Measurements from ENCODE around the gene DIP2C. TPM values are rescaled to one million over a fixed set of nuclear protein-coding genes. Genes with fewer than 3 reads are reported as not detected.

Gene DIP2C
- total RNA-seq, 2 donors from 2014 or later = 12.3 to 41.8 TPM

- H3K27me3 ChIP-seq (replicated peaks; ENCODE audit: insufficient read depth) = no peaks in the 10 kb centered on the region
- 79% methylated on average over 24 of the region's 27 CpGs for WGBS
- H3K27ac ChIP-seq = no peak overlapping the region
- no peaks in the 10 kb centered on the region for H3K9me3 ChIP-seq
- TF ChIP-seq, protein P1, sequence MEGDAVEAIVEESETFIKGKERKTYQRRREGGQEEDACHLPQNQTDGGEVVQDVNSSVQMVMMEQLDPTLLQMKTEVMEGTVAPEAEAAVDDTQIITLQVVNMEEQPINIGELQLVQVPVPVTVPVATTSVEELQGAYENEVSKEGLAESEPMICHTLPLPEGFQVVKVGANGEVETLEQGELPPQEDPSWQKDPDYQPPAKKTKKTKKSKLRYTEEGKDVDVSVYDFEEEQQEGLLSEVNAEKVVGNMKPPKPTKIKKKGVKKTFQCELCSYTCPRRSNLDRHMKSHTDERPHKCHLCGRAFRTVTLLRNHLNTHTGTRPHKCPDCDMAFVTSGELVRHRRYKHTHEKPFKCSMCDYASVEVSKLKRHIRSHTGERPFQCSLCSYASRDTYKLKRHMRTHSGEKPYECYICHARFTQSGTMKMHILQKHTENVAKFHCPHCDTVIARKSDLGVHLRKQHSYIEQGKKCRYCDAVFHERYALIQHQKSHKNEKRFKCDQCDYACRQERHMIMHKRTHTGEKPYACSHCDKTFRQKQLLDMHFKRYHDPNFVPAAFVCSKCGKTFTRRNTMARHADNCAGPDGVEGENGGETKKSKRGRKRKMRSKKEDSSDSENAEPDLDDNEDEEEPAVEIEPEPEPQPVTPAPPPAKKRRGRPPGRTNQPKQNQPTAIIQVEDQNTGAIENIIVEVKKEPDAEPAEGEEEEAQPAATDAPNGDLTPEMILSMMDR (IDR thresholded peaks at IDR 0.05) = no peak
- no peak for TF ChIP-seq POLR2AphosphoS5 (IDR thresholded peaks at IDR 0.05)
- no peak for TF ChIP-seq POLR2A (IDR thresholded peaks at IDR 0.05)
- no peak overlapping the region for H3K4me3 ChIP-seq
- no peaks in the 10 kb centered on the region for H3K4me1 ChIP-seq (replicated peaks)
- H3K36me3 ChIP-seq = no peaks in the 10 kb centered on the region
- DNase-seq (ENCODE audit: low spot score) = no peak
- intact Hi-C loops (cut with DNase I) = no loop called here
These were observed 133.7 kb downstream of the DIP2C start for GRCh38 chr10:555682-556350.

- H3K27me3 ChIP-seq (replicated peaks; ENCODE audit: insufficient read depth) = no peaks in the 10 kb centered on the region
- H3K27ac ChIP-seq = no peak overlapping the region
- no peak overlapping the region for H3K4me3 ChIP-seq
- whole genome bisulfite sequencing = 84% methylated on average over 12 of the region's 12 CpGs
- H3K4me1 ChIP-seq (replicated peaks) = no peaks in the 10 kb centered on the region
- no peaks in the 10 kb centered on the region for H3K9me3 ChIP-seq
- TF ChIP-seq POLR2AphosphoS5 (IDR thresholded peaks at IDR 0.05) (no peak), POLR2A (IDR thresholded peaks at IDR 0.05) (no peak)
- TF ChIP-seq, protein P1 (IDR thresholded peaks at IDR 0.05) = no peak
- intact Hi-C loops (cut with DNase I) = no loop called here
- no peak for DNase-seq (ENCODE audit: low spot score)
- no peaks in the 10 kb centered on the region for H3K36me3 ChIP-seq
These were observed 134.2 kb downstream of the DIP2C start for GRCh38 chr10:555281-555680.

DNA sequence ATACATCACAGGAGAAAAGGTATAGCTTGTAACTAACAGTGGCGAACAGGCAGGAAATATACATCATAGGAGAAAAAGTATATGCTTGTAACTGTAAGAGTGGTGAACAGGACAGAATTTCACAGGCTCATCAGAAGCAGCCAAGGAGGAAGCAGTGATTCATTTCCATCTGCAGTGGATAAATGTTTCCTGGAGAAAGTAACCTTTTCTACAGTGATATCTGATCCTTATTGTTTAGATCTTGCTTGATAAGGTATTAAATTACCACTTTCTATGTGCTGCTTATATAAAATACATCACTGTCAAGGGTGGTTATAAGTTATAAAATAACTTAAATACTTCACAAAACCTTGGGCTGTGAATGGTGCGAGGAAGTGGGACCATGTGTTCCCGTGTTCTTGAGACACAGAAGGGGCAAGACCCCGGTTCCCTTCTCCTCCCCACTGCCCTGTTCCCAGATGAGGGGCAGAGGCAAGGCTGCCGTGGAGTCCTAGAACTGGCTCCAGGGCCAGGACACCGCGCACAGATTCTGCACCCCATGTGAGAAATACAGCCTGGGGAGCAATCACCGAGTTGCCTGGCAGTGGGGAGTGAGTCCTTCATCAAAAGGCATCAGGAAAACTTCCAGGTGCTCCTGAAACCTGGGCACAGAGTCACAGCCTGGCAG, 135.2 kb downstream of the DIP2C start:
- Histone ChIP-seq H3K4me1 (replicated peaks) (no peaks in the 10 kb centered on the region), H3K9me3 (no peaks in the 10 kb centered on the region), H3K27ac (no peak overlapping the region), H3K36me3 (no peaks in the 10 kb centered on the region), H3K27me3 (replicated peaks; ENCODE audit: insufficient read depth) (no peaks in the 10 kb centered on the region), H3K4me3 (no peak overlapping the region)
- TF ChIP-seq, protein P1 (IDR thresholded peaks at IDR 0.05) = no peak
- TF ChIP-seq POLR2A (IDR thresholded peaks at IDR 0.05) (no peak), POLR2AphosphoS5 (IDR thresholded peaks at IDR 0.05) (no peak)
- no peak for DNase-seq (ENCODE audit: low spot score)
- WGBS = 70% methylated on average over 8 of the region's 8 CpGs
- intact Hi-C loops (cut with DNase I) = no loop called here

- no peak for DNase-seq (ENCODE audit: low spot score)
- no peak overlapping the region for H3K27ac ChIP-seq
- WGBS = 76% methylated on average over 5 of the region's 5 CpGs
- intact Hi-C loops (cut with DNase I) = no loop called here
- H3K27me3 ChIP-seq (replicated peaks; ENCODE audit: insufficient read depth) = no peaks in the 10 kb centered on the region
- H3K4me1 ChIP-seq (replicated peaks) = no peaks in the 10 kb centered on the region
- no peak overlapping the region for H3K4me3 ChIP-seq
- H3K36me3 ChIP-seq = no peaks in the 10 kb centered on the region
- no peak for TF ChIP-seq POLR2AphosphoS5 (IDR thresholded peaks at IDR 0.05)
- TF ChIP-seq POLR2A (IDR thresholded peaks at IDR 0.05) = no peak
- TF ChIP-seq, protein P1 (IDR thresholded peaks at IDR 0.05) = no peak
- no peaks in the 10 kb centered on the region for H3K9me3 ChIP-seq
These were observed 136.2 kb downstream of the DIP2C start for GRCh38 chr10:553233-553632.

DNA sequence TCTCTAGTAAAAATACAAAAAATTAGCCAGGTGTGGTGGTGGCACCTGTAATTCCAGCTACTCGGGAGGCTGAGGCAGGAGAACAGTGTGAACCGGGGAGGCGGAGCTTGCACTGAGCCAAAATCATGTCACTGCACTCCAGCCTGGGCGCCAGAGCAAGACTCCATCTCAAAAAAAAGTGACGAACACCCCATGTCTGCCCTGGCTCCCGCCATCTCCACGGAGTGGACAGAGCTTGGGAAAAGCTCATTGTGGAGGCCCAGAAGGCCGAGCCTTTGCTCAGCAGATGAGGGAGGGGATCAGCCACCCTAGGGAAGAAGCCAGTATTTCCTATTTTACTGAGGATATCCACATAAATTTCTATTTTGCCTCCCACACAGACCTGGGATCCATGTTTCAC, 136.8 kb downstream of the DIP2C start:
- WGBS = 94% methylated on average over 8 of the region's 8 CpGs
- Histone ChIP-seq H3K4me1 (replicated peaks) (peaks cover 1% of the 10 kb centered on the region), H3K27me3 (replicated peaks; ENCODE audit: insufficient read depth) (no peaks in the 10 kb centered on the region), H3K27ac (no peak overlapping the region), H3K36me3 (no peaks in the 10 kb centered on the region), H3K9me3 (no peaks in the 10 kb centered on the region), H3K4me3 (no peak overlapping the region)
- DNase-seq (ENCODE audit: low spot score) = no peak
- TF ChIP-seq POLR2A (IDR thresholded peaks at IDR 0.05) (no peak), POLR2AphosphoS5 (IDR thresholded peaks at IDR 0.05) (no peak)
- TF ChIP-seq, protein P1 (IDR thresholded peaks at IDR 0.05) = no peak
- intact Hi-C loops (cut with DNase I) = no loop called here

Measured in prostate gland (tissue), 2 donors.